ENCODE data around the gene ABCC5.

ABCC5 gene

DNA sequence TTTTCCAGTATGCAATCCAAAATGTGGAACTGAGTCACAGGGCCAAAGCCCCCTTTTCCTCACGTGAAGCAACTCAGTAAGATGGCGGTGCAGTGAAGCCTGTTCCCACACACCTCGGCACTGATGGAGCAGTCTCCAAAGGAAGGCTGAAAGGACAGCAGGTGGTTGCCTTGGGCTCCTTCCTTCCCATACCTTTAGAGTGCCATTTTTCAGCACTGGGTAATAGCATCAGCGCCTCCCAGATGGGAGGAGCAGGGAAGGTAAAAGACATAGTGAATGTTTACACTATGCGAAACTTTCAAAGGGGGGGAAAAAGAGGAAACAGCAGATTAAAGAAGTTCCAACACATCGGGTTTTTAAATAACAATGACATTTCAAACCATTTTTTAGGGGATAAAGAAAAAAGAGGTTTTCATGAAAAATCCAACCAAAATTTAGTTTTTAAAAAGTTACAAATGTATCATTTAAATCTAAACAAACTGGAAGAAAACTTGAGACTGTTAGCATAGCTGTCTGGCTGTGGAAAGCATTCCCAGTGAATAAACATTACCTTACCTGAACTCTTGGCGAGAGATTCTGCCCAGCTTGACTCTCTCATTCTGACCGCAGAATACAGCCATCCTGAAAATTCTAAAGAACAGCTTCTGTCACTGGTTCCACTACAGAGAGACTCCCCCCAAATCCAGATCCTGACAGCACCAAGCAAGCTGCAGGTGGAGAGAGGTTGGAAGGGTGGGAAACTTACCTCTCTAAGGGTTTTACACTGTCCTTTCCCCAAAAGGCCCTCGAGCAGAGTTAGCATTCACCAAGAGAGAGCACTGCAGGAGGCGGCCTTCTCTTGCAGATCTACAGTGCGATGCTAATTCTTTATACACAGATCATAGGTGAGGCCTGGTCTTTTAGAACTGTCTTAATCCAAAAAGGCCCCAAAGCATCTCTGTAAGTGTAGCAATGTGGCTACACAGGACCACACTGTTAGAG is 32.6 kb downstream of the ABCC5 start:
- TF ChIP-seq, protein P1, sequence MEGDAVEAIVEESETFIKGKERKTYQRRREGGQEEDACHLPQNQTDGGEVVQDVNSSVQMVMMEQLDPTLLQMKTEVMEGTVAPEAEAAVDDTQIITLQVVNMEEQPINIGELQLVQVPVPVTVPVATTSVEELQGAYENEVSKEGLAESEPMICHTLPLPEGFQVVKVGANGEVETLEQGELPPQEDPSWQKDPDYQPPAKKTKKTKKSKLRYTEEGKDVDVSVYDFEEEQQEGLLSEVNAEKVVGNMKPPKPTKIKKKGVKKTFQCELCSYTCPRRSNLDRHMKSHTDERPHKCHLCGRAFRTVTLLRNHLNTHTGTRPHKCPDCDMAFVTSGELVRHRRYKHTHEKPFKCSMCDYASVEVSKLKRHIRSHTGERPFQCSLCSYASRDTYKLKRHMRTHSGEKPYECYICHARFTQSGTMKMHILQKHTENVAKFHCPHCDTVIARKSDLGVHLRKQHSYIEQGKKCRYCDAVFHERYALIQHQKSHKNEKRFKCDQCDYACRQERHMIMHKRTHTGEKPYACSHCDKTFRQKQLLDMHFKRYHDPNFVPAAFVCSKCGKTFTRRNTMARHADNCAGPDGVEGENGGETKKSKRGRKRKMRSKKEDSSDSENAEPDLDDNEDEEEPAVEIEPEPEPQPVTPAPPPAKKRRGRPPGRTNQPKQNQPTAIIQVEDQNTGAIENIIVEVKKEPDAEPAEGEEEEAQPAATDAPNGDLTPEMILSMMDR (IDR thresholded peaks at IDR 0.05; ENCODE audit: insufficient read depth, missing control alignments), result no peak
- no peak for DNase-seq (ENCODE audit: insufficient read length, low spot score)
- no peak for FAIRE-seq

DNA sequence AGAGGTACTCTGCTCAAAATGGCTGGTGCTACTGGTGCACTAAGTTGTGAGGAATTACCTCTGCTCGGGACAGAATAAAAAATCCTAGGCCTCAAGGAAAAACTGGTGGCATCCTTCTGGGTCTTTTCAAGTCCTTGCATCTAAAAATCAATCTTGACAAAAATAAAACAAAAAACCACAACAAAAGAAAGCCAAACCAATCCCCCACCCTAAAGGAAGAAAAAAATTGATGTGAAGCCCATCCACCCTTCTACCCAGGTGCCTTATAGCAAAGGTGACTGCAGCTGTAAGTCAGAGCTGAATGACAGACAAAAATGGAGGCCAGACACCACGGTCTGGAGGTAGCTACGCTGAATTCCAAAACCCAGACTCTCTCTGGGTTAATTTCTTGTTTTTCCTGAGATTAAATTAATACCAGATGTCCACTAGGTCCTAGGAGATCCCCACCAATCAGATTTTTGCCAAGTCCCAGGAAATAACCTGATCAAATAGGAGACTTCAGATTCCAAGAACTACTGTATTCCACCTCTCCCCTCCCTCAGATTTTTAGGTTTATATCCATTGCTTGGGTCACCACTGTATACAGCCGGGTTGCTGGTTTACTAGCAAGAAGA is 33.5 kb downstream of the ABCC5 start:
- DNase-seq (ENCODE audit: insufficient read length, low spot score), result no peak
- TF ChIP-seq, protein P1 (IDR thresholded peaks at IDR 0.05; ENCODE audit: insufficient read depth, missing control alignments), result no peak
- FAIRE-seq, result no peak

DNA sequence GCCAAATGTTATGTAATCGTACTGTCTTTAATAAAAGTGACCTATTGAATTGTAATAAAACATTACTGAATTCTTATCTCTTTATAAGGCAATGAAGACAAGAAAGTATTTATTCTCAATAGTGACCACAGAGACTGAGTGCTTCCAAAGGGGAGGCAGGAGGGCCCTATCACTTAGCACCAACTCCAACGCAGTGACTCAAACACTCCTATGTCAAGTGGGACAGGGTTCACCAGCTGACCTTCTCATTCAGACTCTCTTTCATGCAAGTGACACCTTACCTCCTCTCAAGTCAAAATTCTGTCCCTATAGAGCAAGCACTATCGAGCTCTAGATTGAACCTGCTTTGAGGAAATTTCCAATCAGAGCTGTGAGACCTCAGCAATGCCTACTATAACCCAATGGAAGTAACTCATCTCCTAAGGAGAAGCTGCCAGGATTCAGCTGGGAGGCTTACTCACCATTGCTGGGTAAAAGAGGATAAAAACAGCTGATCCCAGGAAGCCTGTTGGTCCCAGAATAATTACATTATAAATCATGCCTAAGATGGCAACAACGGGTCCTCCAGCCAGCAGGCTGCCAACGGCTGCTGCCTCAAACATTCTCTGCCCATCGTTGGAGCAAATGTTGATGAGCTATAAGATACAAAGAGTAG is 35.6 kb downstream of the ABCC5 start:
- no peak for DNase-seq (ENCODE audit: insufficient read length, low spot score)
- TF ChIP-seq, protein P1 (IDR thresholded peaks at IDR 0.05; ENCODE audit: insufficient read depth, missing control alignments), result no peak
- no peak for FAIRE-seq

DNA sequence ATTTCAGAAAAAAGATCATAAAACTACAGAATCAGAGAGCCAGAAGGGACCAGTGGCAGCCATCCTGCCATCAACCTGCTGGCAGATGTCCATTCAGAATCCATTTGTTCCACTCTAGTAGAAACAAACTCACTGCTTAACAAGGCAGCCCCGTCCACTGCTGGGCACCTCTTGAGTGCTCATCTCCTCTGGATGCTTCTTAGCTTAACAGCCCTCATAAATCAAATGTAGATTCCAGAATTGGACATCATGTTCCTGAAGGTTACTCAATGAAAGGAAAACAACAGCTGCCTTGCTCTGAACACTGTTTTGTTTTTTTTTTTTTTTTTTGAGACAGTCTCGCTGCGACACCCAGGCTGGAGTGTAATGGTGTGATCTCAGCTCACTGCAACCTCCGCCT is 37.3 kb downstream of the ABCC5 start:
- TF ChIP-seq, protein P1 (IDR thresholded peaks at IDR 0.05; ENCODE audit: insufficient read depth, missing control alignments), result no peak
- FAIRE-seq (no peak), DNase-seq (ENCODE audit: insufficient read length, low spot score) (no peak)

DNA sequence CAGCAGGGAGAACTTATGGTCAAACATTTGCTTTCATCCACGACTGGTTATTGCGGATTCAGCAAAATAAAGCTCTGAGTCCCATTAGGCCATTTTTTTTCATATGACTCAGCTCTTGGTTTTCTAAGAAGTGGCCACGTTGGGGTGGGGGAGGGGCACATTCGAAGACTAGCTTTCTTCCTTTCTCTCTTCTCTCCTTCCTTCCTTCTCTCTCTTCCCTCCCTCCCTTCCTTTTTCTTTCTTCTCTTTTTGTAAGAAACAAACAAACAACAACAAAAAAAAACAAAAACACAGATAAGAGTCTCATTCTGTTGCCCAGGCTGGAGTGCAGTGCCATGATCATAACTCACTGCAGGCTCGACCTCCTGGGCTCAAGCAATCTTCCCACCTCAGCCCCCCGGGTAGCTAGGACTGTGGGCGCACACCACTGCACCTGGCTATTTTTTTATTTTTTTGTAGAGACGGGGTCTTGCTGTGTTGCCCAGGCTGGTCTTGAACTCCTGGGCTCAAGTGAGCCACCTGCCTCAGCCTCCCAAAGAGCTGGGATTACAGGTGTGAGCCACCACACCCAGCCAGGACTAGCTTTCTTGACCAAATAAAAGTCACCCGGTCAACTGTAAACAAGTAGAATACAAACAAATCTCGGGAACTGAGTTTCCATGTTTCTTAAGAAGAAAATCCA is 41.6 kb downstream of the ABCC5 start:
- DNase-seq (ENCODE audit: insufficient read length, low spot score), result no peak
- no peak for FAIRE-seq
- TF ChIP-seq, protein P1 (IDR thresholded peaks at IDR 0.05; ENCODE audit: insufficient read depth, missing control alignments), result no peak

DNA sequence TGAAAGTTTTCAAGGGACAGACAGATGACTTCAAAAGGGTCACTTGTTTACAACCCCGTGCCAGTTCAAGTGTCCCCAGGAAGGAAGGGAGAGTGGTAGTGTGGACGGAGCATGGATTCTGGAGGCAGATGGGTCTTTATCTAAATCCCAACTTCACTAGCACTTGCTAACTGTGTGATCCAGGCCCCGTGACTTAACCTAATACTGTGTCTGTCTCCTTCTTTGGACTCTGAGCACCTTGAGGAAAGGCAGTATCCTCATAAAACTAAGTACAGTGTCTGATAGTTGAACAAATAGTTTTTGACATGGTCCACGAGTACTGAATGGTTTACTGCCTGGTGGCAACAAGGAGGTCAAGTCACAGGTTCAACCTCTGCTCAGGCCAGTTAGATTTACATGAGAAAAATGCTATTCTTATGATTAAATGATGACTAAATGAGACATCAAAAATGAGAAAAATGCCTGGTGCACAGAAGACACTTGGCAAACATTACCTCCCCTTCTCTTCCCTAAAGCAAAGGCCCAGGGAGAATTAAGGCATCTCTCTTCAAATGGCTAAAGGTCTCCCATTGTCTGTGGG is 48.9 kb downstream of the ABCC5 start:
- TF ChIP-seq, protein P1 (IDR thresholded peaks at IDR 0.05; ENCODE audit: insufficient read depth, missing control alignments), result no peak
- no peak for FAIRE-seq
- no peak for DNase-seq (ENCODE audit: insufficient read length, low spot score)
